ENCODE measurements around the gene ARFGEF3. TPM values are rescaled to one million over a fixed set of nuclear protein-coding genes. Genes with fewer than 3 reads are reported as not detected.

Gene ARFGEF3
- total RNA-seq, 4 donors from 2014 or later: 1.2 to 3.3 (median 2.2) TPM

DNA sequence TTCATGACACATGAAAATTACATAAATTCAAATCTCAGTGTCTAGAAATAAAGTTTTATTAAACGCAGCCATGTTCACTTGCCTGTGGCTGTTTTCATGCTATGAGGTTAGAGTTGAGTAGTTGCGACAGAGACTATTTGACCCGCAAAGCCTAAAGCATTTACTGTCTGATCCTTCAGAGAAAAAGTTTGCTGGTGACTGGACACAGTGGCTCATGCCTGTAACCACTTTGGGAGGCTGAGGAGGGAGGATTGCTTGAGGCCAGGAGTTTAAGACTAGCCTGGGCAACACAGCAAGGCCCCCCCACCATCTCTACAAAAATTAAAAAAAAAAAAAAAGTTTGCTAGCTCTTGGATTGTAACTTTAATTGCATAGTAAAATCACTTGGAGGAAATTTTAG, 225.2 kb downstream of the ARFGEF3 start:
- H3K4me3 ChIP-seq: no peak overlapping the region
- TF ChIP-seq EP300 (IDR thresholded peaks at IDR 0.05) (no peak), POLR2A (IDR thresholded peaks at IDR 0.05; ENCODE audit: low read depth) (no peak), POLR2AphosphoS5 (IDR thresholded peaks at IDR 0.05) (no peak)
- TF ChIP-seq, protein P1, sequence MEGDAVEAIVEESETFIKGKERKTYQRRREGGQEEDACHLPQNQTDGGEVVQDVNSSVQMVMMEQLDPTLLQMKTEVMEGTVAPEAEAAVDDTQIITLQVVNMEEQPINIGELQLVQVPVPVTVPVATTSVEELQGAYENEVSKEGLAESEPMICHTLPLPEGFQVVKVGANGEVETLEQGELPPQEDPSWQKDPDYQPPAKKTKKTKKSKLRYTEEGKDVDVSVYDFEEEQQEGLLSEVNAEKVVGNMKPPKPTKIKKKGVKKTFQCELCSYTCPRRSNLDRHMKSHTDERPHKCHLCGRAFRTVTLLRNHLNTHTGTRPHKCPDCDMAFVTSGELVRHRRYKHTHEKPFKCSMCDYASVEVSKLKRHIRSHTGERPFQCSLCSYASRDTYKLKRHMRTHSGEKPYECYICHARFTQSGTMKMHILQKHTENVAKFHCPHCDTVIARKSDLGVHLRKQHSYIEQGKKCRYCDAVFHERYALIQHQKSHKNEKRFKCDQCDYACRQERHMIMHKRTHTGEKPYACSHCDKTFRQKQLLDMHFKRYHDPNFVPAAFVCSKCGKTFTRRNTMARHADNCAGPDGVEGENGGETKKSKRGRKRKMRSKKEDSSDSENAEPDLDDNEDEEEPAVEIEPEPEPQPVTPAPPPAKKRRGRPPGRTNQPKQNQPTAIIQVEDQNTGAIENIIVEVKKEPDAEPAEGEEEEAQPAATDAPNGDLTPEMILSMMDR (IDR thresholded peaks at IDR 0.05): no peak
- DNase-seq (ENCODE audit: extremely low spot score): no peak
- no peaks in the 10 kb centered on the region for H3K9me3 ChIP-seq
- no peak overlapping the region for H3K27ac ChIP-seq (replicated peaks in 1 of 4)
- H3K27me3 ChIP-seq: peaks cover 0 to 8% (median 0%) of the 10 kb centered on the region in 4 donors
- WGBS: 98% methylated on average over 3 of the region's 3 CpGs
- intact Hi-C loops (cut with DNase I): no loop called here
- no peaks in the 10 kb centered on the region for H3K36me3 ChIP-seq
- no peaks in the 10 kb centered on the region for H3K4me1 ChIP-seq

DNA sequence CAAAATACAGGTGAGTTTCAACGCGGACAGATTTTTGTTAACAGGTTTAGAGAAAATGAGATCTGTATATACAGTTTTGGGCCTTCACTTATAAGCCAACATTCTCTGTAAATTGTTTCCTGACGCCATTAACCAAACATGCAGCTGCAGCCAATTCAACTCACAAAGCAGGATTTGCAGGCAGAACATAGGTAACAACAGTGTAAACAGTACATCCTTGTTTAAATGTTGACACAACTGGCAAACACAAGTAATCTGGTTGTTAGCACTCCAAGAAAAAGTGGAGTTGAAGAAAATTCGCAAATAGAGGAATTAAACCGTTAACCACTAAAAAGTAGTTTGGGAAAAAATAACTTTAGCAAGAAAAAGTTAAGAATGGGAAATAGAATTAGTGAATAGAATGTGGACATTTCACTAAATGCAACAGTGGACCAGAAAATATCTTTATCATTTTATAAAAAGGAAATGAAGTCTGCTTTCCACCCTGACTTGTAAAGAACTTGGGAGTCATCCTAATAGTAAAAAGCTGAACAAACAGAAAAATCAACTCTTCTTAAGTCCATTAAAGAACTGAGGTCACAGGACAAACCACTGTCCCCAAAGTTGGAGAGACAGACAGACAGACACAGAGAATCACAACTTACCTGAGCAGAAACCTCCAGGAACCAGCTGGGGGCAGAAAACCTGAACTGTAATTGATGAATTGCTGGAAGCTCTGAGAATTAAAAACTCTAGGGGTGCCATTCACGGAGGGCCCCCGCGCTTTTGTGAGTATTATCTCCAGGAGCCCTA, 226.0 kb downstream of the ARFGEF3 start:
- intact Hi-C loops (cut with DNase I): no loop called here
- H3K4me1 ChIP-seq: no peaks in the 10 kb centered on the region
- peaks cover 0 to 8% (median 0%) of the 10 kb centered on the region in 4 donors for H3K27me3 ChIP-seq
- no peak overlapping the region for H3K27ac ChIP-seq (replicated peaks in 1 of 4)
- DNase-seq (ENCODE audit: extremely low spot score): no peak
- H3K9me3 ChIP-seq: no peaks in the 10 kb centered on the region
- no peak for TF ChIP-seq POLR2A (IDR thresholded peaks at IDR 0.05; ENCODE audit: low read depth)
- no peak for TF ChIP-seq POLR2AphosphoS5 (IDR thresholded peaks at IDR 0.05)
- TF ChIP-seq, protein P1 (IDR thresholded peaks at IDR 0.05): no peak
- TF ChIP-seq EP300 (IDR thresholded peaks at IDR 0.05): no peak
- 89% methylated on average over 8 of the region's 8 CpGs for WGBS
- H3K36me3 ChIP-seq: no peaks in the 10 kb centered on the region
- no peak overlapping the region for H3K4me3 ChIP-seq

DNA sequence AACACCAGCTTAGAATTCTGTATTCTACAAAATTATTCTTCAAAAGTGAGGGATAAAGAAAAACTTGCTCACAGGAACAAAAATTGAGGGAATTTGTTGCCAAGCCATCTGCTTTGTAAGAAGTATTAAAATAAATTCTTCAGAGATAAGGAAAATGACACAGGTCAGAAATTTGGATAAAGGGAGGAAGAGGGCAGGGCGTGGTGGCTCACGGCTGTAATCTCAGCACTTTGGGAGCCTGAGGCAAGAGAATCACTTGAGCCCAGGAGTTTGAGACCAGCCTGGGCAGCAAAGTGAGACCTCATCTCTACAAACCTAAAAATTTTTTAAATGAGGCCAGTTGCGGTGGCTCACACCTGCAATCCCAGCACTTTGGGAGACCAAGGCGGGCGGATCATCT, 227.8 kb downstream of the ARFGEF3 start:
- 88% methylated on average over 5 of the region's 5 CpGs for WGBS
- Histone ChIP-seq H3K4me1 (peaks cover 0 to 4% (median 0%) of the 10 kb centered on the region in 4 donors), H3K27me3 (peaks cover 0 to 8% (median 0%) of the 10 kb centered on the region in 4 donors), H3K9me3 (no peaks in the 10 kb centered on the region), H3K4me3 (no peak overlapping the region), H3K27ac (replicated peaks in 1 of 4) (no peak overlapping the region), H3K36me3 (no peaks in the 10 kb centered on the region)
- TF ChIP-seq, protein P1 (IDR thresholded peaks at IDR 0.05): no peak
- no peak for TF ChIP-seq POLR2AphosphoS5 (IDR thresholded peaks at IDR 0.05)
- TF ChIP-seq POLR2A (IDR thresholded peaks at IDR 0.05; ENCODE audit: low read depth): no peak
- no peak for TF ChIP-seq EP300 (IDR thresholded peaks at IDR 0.05)
- intact Hi-C loops (cut with DNase I): no loop called here
- DNase-seq (ENCODE audit: extremely low spot score): peak; percentile 37

Small RNA genes within 50 kb of the gene (small RNA-seq; reads per million reads assigned to genes)
- 0 reads per million in 3 donors for gene AL031003.1

Other genes with a start within 250 kb of the ARFGEF3 start
- 100 to 1,000 TPM in 1 of 4 donors, 10 to 100 TPM in 3; 81.0 to 123 (median 83.9) TPM for gene PERP, start 54.5 kb upstream of the ARFGEF3 start, total RNA-seq
- not detected for gene PBOV1, start 56.6 kb downstream of the ARFGEF3 start, total RNA-seq
- under 1 TPM in 1 of 4 donors, not detected in 3; 0.50 TPM for gene SMIM28, start 216.0 kb downstream of the ARFGEF3 start, total RNA-seq
- 100 to 1,000 TPM in 2 of 4 donors, 10 to 100 TPM in 2; 90.1 to 135 (median 104) TPM for gene HEBP2, start 242.3 kb downstream of the ARFGEF3 start, total RNA-seq